GM18873 (cell line): ENCODE data around the gene NFKBIB.
"Not testable (repeated sequence)": the region's sequence is repeated elsewhere in the genome, so short reads cannot be mapped to it uniquely, and the experiment has no call there.

Experiments used
- ATAC-seq: cut with Tn5 transposase; IDR thresholded peaks from one replicate; pipeline ENCODE4 v1.9.1; 2021; ENCODE audit warnings: mild to moderate bottlenecking, moderate library complexity, moderate number of reproducible peaks; ENCODE audit not compliant: unreplicated experiment, low FRiP score

Gene NFKBIB

GRCh38 chr19:38875656-38876395 is 23.9 kb upstream of the NFKBIB start:
- ATAC-seq, result no peak

GRCh38 chr19:38877781-38878574 is 21.8 kb upstream of the NFKBIB start, which contains the start of gene RINL:
Gene RINL, minus strand, starts transcription at chr19:38878275. Its CDS starts 1,533 bp downstream, at chr19:38876742.
- no peak for ATAC-seq

GRCh38 chr19:38878575-38879399 is 21.0 kb upstream of the NFKBIB start:
- no peak for ATAC-seq

- no peak for ATAC-seq
These were observed 20.4 kb upstream of the NFKBIB start for GRCh38 chr19:38879400-38879751.

GRCh38 chr19:38880076-38880881 is 19.5 kb upstream of the NFKBIB start:
- ATAC-seq, result no peak

- ATAC-seq, result no peak
These were observed 18.7 kb upstream of the NFKBIB start for GRCh38 chr19:38880882-38881609.

- no peak for ATAC-seq
These were observed 16.5 kb upstream of the NFKBIB start for GRCh38 chr19:38883286-38883685.

GRCh38 chr19:38884691-38885090 is 15.1 kb upstream of the NFKBIB start:
- ATAC-seq, result not testable (repeated sequence)

- no peak for ATAC-seq
These were observed 10.9 kb upstream of the NFKBIB start for GRCh38 chr19:38888876-38889275.

- no peak for ATAC-seq
These were observed 10.0 kb upstream of the NFKBIB start for GRCh38 chr19:38889803-38890202.

- ATAC-seq, result no peak
These were observed 9.1 kb upstream of the NFKBIB start for GRCh38 chr19:38890686-38891085.

GRCh38 chr19:38891771-38892170 is 8.0 kb upstream of the NFKBIB start:
- ATAC-seq, result no peak

- no peak for ATAC-seq
These were observed 6.9 kb upstream of the NFKBIB start for GRCh38 chr19:38892841-38893240.

- no peak for ATAC-seq
These were observed 6.4 kb upstream of the NFKBIB start for GRCh38 chr19:38893341-38893771.

- no peak for ATAC-seq
These were observed 4.8 kb upstream of the NFKBIB start for GRCh38 chr19:38894968-38895367.

GRCh38 chr19:38898788-38899446 is 852 bp upstream of the NFKBIB start:
- ATAC-seq, result no peak

- no peak for ATAC-seq
These were observed 447 bp downstream of the NFKBIB start for GRCh38 chr19:38900202-38900629.

GRCh38 chr19:38900743-38901190 is 998 bp downstream of the NFKBIB start:
- no peak for ATAC-seq

- no peak for ATAC-seq
These were observed 1.9 kb downstream of the NFKBIB start for GRCh38 chr19:38901683-38902082.
